ENCODE measurements around the gene NAA40.

GRCh38 chr11:63970902-63971301 is 32.1 kb downstream of the NAA40 start:
- TF ChIP-seq REST (IDR thresholded peaks at IDR 0.05; ENCODE audit: borderline replicate concordance in 1 of 2, low read depth in 1 of 2, low read length in 2 of 2): no peak
- no peak for TF ChIP-seq CTCF (CRISPR knock-in tag; IDR thresholded peaks at IDR 0.05)
- no peak for TF ChIP-seq CC2D1A (CRISPR knock-in tag; IDR thresholded peaks at IDR 0.05)
- no peak for TF ChIP-seq ZFP36 (IDR thresholded peaks at IDR 0.05; ENCODE audit: borderline replicate concordance, low read depth, low read length, partially characterized antibody)
- no peak for TF ChIP-seq ZNF460 (CRISPR knock-in tag; IDR thresholded peaks at IDR 0.05; ENCODE audit: borderline replicate concordance)
- TF ChIP-seq RFX5 (IDR thresholded peaks at IDR 0.05; ENCODE audit: low read depth, low read length): no peak
